GM12878 (cell line): Measurements from ENCODE around the gene TMEM178A. TPM values are rescaled to one million over a fixed set of nuclear protein-coding genes. Genes with fewer than 3 reads are reported as not detected.

Source experiments
- ATAC-seq: fragments of 200-7000 bp; cut with Tn5 transposase; 3 replicates; pipeline ENCODE4 v1.9.1; 2020; ENCODE audit warnings: mild to moderate bottlenecking, moderate library complexity
- BruUV-seq: library from RNA; stranded (reverse); fragments of 400-500 nt; replicated peaks from 2 replicates; lab custom pipeline; 2021; lab: Mats Ljungman, UMichigan
- CTCF ChIA-PET: fragments of 300-600 bp; sonication (Branson Sonifier 250); formaldehyde crosslinking; extraction: SDS; loops from one replicate; lab custom pipeline; 2021; ENCODE audit warnings: inconsistent platforms; lab: Yijun Ruan, JAX
- POLR2A ChIA-PET: fragments of 350-600 bp; formaldehyde crosslinking; extraction: SDS; loops from one replicate; lab custom pipeline; 2021; ENCODE audit warnings: inconsistent platforms; lab: Charles Lee
- RAD21 ChIA-PET: fragments of 300-600 bp; sonication (Branson Sonifier 250); formaldehyde crosslinking; loops from one replicate; lab custom pipeline; 2023; ENCODE audit warnings: antibody characterized with exemption; ENCODE audit not compliant: unreplicated experiment; lab: Charles Lee
- SMC1A ChIA-PET: fragments of 300-600 bp; sonication (Branson Sonifier 250); formaldehyde crosslinking; loops from one replicate; lab custom pipeline; 2023; ENCODE audit not compliant: unreplicated experiment, uncharacterized antibody; lab: Charles Lee
- DNase-seq: peaks from one replicate; pipeline ENCODE4 v3.0.0-alpha.2; 2011; ENCODE audit warnings: low read depth, low spot score
- FAIRE-seq: peaks from 3 replicates; lab custom pipeline; 2011; peaks lifted over from hg19 to GRCh38; lab: Jason Lieb, UNC
- H2AFZ ChIP-seq: 2 replicates; pipeline ENCODE4 v1.6.0; 2011; ENCODE audit warnings: low read depth, low read length, control low read depth; ENCODE audit not compliant: control insufficient read depth
- H3K27ac ChIP-seq: 2 replicates; pipeline ENCODE4 v1.5.1; 2011; ENCODE audit warnings: control low read depth; ENCODE audit not compliant: control insufficient read depth, insufficient read depth
- H3K27me3 ChIP-seq, 2 experiments: replicated peaks in 1 of 2; 2 replicates each; pipeline versions ENCODE4 v1.6.0 to v1.6.1; 2011; ENCODE audit warnings: low read length in 1 of 2; ENCODE audit not compliant: control insufficient read depth in 2 of 2, insufficient read depth in 2 of 2
- H3K36me3 ChIP-seq, 2 experiments: 2 replicates each; pipeline ENCODE4 v1.5.1; 2011; ENCODE audit warnings: low read length in 1 of 2; ENCODE audit not compliant: control insufficient read depth in 2 of 2, insufficient read depth in 2 of 2
- H3K4me1 ChIP-seq: 2 replicates; pipeline ENCODE4 v1.6.1; 2011; ENCODE audit warnings: mild to moderate bottlenecking, low read length, moderate library complexity, mixed read lengths; ENCODE audit not compliant: control insufficient read depth, insufficient read depth
- H3K4me2 ChIP-seq: 2 replicates; pipeline ENCODE4 v1.6.0; 2011; ENCODE audit warnings: control low read depth; ENCODE audit not compliant: control insufficient read depth, insufficient read depth
- H3K4me3 ChIP-seq: fragments of 200-600 bp; sonication (generic); 2 replicates; pipeline ENCODE4 v1.5.1; 2016
- H3K79me2 ChIP-seq: 2 replicates; pipeline ENCODE4 v1.6.0; 2011; ENCODE audit warnings: low read length; ENCODE audit not compliant: control insufficient read depth, insufficient read depth
- H3K9ac ChIP-seq: 2 replicates; pipeline ENCODE4 v1.8.0; 2011; ENCODE audit warnings: low read length, control low read depth, mixed read lengths; ENCODE audit not compliant: control insufficient read depth, insufficient read depth
- H3K9me3 ChIP-seq: replicated peaks from 3 replicates; pipeline ENCODE4 v1.5.1; 2011; ENCODE audit warnings: mild to moderate bottlenecking, low read length; ENCODE audit not compliant: control insufficient read depth, insufficient read depth
- H4K20me1 ChIP-seq: 2 replicates; pipeline ENCODE4 v1.6.0; 2011; ENCODE audit not compliant: control insufficient read depth, insufficient read depth
- CEBPB ChIP-seq, 2 experiments: fragments of 150-350 bp in 1 of 2; IDR thresholded peaks; 2 replicates each; pipeline ENCODE4 v1.6.1; 2012 to 2014; ENCODE audit warnings: low read depth in 2 of 2, low read length in 2 of 2, borderline replicate concordance in 1 of 2, inconsistent platforms in 1 of 2
- CHD4 ChIP-seq: fragments of 200-600 bp; sonication (generic); IDR thresholded peaks from 2 replicates; pipeline ENCODE4 v1.6.1; 2016; ENCODE audit warnings: mild to moderate bottlenecking
- EZH2 ChIP-seq: IDR thresholded peaks from 2 replicates; pipeline ENCODE4 v1.6.1; 2012; ENCODE audit warnings: low read depth, mild to moderate bottlenecking, control low read depth, inconsistent platforms, low read length, borderline replicate concordance; ENCODE audit not compliant: control insufficient read depth
- FOXM1 ChIP-seq: IDR thresholded peaks from 2 replicates; pipeline ENCODE4 v1.6.1; 2012; ENCODE audit warnings: low read depth, mild to moderate bottlenecking, inconsistent platforms, low read length, moderate library complexity
- KLF5 ChIP-seq: fragments of 450-650 bp; IDR thresholded peaks from 2 replicates; pipeline ENCODE4 v1.6.1; 2014; ENCODE audit warnings: mild to moderate bottlenecking; ENCODE audit not compliant: partially characterized antibody
- LARP7 ChIP-seq: fragments of 450-650 bp; IDR thresholded peaks from 2 replicates; pipeline ENCODE4 v1.6.1; 2017; ENCODE audit warnings: mild to moderate bottlenecking
- NFYA ChIP-seq: IDR thresholded peaks from 2 replicates; pipeline ENCODE4 v1.6.1; 2011; ENCODE audit warnings: low read depth, mild to moderate bottlenecking, low read length, improper control_type of control experiment, borderline replicate concordance
- NFYB ChIP-seq: IDR thresholded peaks from 2 replicates; pipeline ENCODE4 v1.6.1; 2011; ENCODE audit warnings: low read depth, mild to moderate bottlenecking, low read length, improper control_type of control experiment, moderate library complexity; ENCODE audit not compliant: insufficient read depth
- POU2F2 ChIP-seq: IDR thresholded peaks from 3 replicates; pipeline ENCODE4 v1.6.1; 2011; ENCODE audit warnings: low read depth, mild to moderate bottlenecking, low read length, borderline replicate concordance
- SIX5 ChIP-seq: IDR thresholded peaks from 2 replicates; pipeline ENCODE4 v1.6.1; 2011; ENCODE audit warnings: mild to moderate bottlenecking, low read depth, low read length, moderate library complexity; ENCODE audit not compliant: severe bottlenecking
- WGBS: methylation state at CpG from one replicate; pipeline ENCODE4 v1.1.6; 2016; ENCODE audit warnings: low lambda C conversion rate; ENCODE audit not compliant: insufficient replicate concordance, insufficient coverage; ENCODE audit errors: missing lambda C conversion rate; 5-methylcytosine and 5-hydroxymethylcytosine counted together
- in situ Hi-C: fragments of 300-500 bp; cut with MboI; formaldehyde crosslinking; loops from 9 replicates; pipeline ENCODE4 v1.14.3; 2018; ENCODE audit warnings: mixed read lengths
- intact Hi-C: fragments of 100-400 bp; cut with micrococcal nuclease; formaldehyde crosslinking; loops from one replicate; pipeline ENCODE4 v1.14.2; 2022; ENCODE audit not compliant: unreplicated experiment
- polyA plus RNA-seq, 11 experiments: library from polyadenylated mRNA; depleted of rRNA in 4 of 11; unstranded in 6 of 11; stranded (reverse) in 5 of 11; fragments of >200 nt; fragmentation: Nextera tagmentation in 4 of 11; fragmentation: Illumina TruSeq in 1 of 11; extraction: Ambion mirVana in 4 of 11; extraction: Trizol in 1 of 11; gene quantifications; 1 replicate in 1 of 11; 2 replicates in 10 of 11; pipeline versions ENCODE4 v1.2.1 to v1.2.3, GENCODE V29; 2011 to 2016; ENCODE audit warnings: inconsistent platforms in 2 of 11, missing spikeins in 2 of 11, low read depth in 1 of 11
- total RNA-seq, 4 experiments: library from RNA; depleted of rRNA in 3 of 4; stranded (reverse); fragments of >200 nt in 3 of 4; fragmentation: Illumina TruSeq in 1 of 4; extraction: Trizol in 1 of 4; gene quantifications; 2 replicates each; pipeline versions ENCODE4 v1.2.1 to v1.2.3, GENCODE V29; 2013 to 2021
- TF ChIP-seq, protein P1 (sequence below): fragments of 450-650 bp; IDR thresholded peaks from 2 replicates; pipeline ENCODE4 v1.6.1; 2017; ENCODE audit warnings: low read depth, mild to moderate bottlenecking, moderate library complexity
- TF ChIP-seq, protein P2 (sequence below): IDR thresholded peaks from 2 replicates; pipeline ENCODE4 v1.6.1; 2012; ENCODE audit warnings: low read length, inconsistent platforms
- TF ChIP-seq, protein P3 (sequence below): IDR thresholded peaks from 2 replicates; pipeline ENCODE4 v1.6.1; 2012; ENCODE audit warnings: low read depth, low read length, improper control_type of control experiment

Gene TMEM178A
- total and polyA plus RNA-seq, 10 of the 15 experiments (the other 5 are each of a cell fraction or from before 2014, with no cell fraction given): not detected

DNA sequence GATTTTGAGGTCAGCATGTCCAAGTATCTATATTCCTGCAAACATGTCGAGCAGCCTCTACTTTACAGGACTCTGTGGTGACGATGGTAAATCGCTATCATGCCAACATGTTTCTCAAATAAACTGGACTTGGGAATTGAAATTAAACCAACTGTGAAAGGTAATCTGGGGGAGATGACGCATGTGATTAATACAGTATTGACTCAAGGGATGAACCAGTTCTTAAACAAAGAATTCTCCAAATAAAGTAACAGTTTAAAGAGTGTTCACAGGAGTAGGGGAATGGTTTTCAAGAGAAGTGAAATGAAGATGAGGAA, 59.1 kb downstream of the TMEM178A start:
- BruUV-seq: no TSS peak
- no peak for ATAC-seq
- FAIRE-seq: no peak
- DNase-seq: no peak
- in situ Hi-C loops (loop anchor here (10.0 to 25.0 kb wide), 2 partner anchors 340 to 662 kb away; no protein-coding TSS in a partner anchor), intact Hi-C loops (no loop called here)
- Histone ChIP-seq H3K27me3 (no peaks in the 10 kb centered on the region), H3K9ac (no peak overlapping the region), H3K79me2 (no peaks in the 10 kb centered on the region), H3K4me3 (no peak overlapping the region), H3K4me1 (no peaks in the 10 kb centered on the region), H3K4me2 (no peak overlapping the region), H3K36me3 (no peaks in the 10 kb centered on the region), H4K20me1 (no peaks in the 10 kb centered on the region), H2AFZ (no peak overlapping the region), H3K27ac (no peak overlapping the region), H3K9me3 (no peaks in the 10 kb centered on the region)
- ChIA-PET CTCF (interaction anchor here (1.2 kb wide), 1 partner anchor 316 kb away, joined by 3 read pairs; no protein-coding TSS in a partner anchor), SMC1A (no interaction called here), POLR2A (no interaction called here), RAD21 (no interaction called here)
- 51% methylated on average over 4 of the region's 4 CpGs for WGBS
- TF ChIP-seq CHD4: no peak
- no peak for TF ChIP-seq POU2F2
- TF ChIP-seq KLF5: no peak
- TF ChIP-seq LARP7: no peak
- TF ChIP-seq EZH2: no peak
- TF ChIP-seq, protein P1, sequence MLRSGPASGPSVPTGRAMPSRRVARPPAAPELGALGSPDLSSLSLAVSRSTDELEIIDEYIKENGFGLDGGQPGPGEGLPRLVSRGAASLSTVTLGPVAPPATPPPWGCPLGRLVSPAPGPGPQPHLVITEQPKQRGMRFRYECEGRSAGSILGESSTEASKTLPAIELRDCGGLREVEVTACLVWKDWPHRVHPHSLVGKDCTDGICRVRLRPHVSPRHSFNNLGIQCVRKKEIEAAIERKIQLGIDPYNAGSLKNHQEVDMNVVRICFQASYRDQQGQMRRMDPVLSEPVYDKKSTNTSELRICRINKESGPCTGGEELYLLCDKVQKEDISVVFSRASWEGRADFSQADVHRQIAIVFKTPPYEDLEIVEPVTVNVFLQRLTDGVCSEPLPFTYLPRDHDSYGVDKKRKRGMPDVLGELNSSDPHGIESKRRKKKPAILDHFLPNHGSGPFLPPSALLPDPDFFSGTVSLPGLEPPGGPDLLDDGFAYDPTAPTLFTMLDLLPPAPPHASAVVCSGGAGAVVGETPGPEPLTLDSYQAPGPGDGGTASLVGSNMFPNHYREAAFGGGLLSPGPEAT: no peak
- TF ChIP-seq CEBPB (IDR thresholded peaks at IDR 0.05; ENCODE audit: borderline replicate concordance in 1 of 2, low read depth in 2 of 2, low read length in 2 of 2): no peak
- TF ChIP-seq SIX5: no peak
- TF ChIP-seq NFYA: no peak
- TF ChIP-seq, protein P2, sequence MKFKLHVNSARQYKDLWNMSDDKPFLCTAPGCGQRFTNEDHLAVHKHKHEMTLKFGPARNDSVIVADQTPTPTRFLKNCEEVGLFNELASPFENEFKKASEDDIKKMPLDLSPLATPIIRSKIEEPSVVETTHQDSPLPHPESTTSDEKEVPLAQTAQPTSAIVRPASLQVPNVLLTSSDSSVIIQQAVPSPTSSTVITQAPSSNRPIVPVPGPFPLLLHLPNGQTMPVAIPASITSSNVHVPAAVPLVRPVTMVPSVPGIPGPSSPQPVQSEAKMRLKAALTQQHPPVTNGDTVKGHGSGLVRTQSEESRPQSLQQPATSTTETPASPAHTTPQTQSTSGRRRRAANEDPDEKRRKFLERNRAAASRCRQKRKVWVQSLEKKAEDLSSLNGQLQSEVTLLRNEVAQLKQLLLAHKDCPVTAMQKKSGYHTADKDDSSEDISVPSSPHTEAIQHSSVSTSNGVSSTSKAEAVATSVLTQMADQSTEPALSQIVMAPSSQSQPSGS: no peak
- TF ChIP-seq NFYB: no peak
- no peak for TF ChIP-seq FOXM1
- TF ChIP-seq, protein P3, sequence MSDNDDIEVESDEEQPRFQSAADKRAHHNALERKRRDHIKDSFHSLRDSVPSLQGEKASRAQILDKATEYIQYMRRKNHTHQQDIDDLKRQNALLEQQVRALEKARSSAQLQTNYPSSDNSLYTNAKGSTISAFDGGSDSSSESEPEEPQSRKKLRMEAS: no peak
